Glomerular visceral epithelial cell (primary cell): ENCODE results near the gene MAST2.
A peak's percentile ranks its signal among the peaks of the same experiment; 100 is the strongest.
"Not testable (repeated sequence)": the region's sequence is repeated elsewhere in the genome, so short reads cannot be mapped to it uniquely, and the experiment has no call there.

Experiments
- DNase-seq: peaks from one replicate; pipeline ENCODE4 v3.0.0-alpha.2; 2016; ENCODE audit errors: extremely low spot score

The MAST2 gene

GRCh38 chr1:45814776-45815175 lies 11.4 kb downstream of the MAST2 start:
- DNase-seq = no peak

- DNase-seq = no peak
These were observed 12.5 kb downstream of the MAST2 start for GRCh38 chr1:45815667-45816458.

DNA sequence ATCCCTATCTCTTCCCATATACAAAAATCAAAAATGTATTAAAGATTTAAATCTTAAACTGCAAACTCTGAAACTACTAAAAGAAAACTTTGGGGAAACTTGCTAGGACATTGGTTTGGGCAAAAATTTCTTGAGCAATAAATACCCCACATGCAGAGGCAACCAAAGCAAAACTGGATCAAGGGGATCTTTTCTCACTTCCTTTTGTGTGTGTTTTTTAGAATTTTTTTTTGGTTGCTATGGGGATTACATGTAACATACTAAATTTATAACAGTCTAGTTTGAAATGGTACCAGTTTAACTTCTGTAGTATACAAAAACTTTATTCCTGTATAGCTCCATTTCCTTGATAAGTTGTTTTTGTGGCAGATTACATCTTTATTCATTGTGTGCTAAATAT lies 16.8 kb downstream of the MAST2 start:
- DNase-seq = no peak

DNA sequence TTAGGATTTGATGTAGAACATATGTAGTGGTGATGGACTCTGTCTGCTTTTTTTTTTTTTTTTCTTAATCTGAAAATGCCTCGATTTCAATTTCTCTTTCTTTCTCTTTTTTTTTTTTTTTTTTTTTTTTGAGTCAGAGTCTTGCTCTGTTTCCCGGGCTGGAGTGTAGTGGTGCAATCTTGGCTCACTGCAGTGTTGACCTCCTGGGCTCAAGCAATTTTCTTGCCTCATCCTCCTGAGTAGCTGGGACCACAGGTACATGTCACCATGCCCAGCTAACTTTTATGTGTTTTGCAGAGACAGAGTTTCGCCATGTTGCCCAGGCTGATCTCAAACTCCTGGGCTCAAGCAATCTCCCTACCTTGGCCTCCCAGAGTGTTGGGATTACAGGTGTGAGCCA lies 17.4 kb downstream of the MAST2 start:
- no peak for DNase-seq

DNA sequence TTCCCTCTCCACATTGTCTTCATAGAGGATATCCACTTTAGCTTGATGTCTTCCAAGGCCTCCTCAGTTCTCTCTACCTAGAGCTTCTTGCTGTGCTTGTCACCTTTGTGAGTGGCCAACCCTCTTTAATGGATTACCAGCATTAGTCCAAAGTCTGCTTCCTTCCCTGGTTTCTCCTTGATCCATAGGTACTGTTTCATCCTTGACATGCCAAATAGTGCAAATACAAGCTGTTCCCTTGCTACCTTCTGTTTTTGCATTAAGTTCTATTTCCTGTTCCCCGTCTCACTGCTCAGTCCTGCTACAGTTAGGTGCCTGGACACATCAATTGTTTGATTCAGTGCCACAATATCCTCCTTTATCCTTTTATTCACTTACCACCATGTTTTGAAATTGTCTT lies 19.2 kb downstream of the MAST2 start:
- DNase-seq = no peak

DNA sequence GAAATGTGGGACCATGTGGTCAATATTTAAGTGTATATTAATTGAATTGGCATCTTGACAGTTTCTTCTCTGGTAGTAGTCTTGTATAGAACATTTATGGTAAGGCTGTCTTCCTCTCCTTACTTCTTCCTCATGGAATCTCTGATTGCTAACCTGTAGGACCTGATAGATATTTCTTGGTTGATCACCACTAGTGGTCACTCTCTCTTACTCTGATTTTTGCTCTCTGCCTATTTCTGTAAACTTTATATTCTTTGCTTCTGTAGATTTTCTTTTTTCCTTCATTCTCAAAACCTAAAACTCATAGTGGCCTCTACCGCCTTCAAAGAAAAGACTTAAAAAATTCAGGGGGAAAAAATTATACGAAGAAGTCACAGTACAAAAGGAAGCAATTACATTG lies 21.2 kb downstream of the MAST2 start:
- DNase-seq = no peak

- DNase-seq = no peak
These were observed 23.8 kb downstream of the MAST2 start for GRCh38 chr1:45827256-45827655.

DNA sequence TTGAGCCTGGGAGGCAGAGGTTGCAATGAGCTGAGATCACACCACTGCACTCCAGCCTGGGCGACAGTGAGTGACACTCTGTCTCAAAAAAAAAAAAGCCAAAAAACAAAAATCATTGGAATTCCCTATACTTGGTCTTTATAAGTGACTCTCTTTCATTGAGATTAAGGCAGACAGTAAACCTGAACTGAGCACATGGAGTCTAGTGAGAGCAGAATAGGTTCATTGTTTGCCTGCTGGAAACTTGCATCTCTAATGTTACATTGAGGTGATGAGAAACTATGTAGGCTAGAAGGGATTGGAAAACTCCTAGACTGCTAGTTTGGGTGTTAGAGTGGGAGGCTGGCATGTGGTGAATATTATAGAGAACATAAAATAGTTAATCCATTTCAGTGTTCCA lies 25.4 kb downstream of the MAST2 start:
- DNase-seq = no peak

GRCh38 chr1:45833361-45833760 lies 29.9 kb downstream of the MAST2 start:
- DNase-seq = no peak

- DNase-seq = no peak
These were observed 31.3 kb downstream of the MAST2 start for GRCh38 chr1:45834689-45835088.

- no peak for DNase-seq
These were observed 33.0 kb downstream of the MAST2 start for GRCh38 chr1:45836451-45836850.

GRCh38 chr1:45836861-45837260 lies 33.4 kb downstream of the MAST2 start:
- not testable (repeated sequence) for DNase-seq

DNA sequence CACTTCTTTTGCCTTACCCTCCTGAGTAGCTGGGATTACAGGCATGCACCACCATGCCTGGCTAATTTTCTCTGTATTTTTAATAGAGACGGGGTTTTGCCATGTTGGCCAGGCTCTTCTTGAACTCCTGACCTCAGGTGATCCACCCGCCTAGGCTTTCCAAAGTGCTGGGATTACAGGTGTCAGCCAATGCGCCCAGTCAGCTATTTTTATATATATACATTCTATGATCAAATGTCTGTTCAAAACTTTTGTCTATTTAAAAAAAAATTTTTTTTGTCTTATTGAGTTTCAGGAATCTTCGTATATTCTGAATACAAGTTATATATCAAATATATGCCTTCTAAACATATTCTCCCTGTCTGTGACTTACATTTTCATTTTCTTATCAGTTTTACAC lies 34.9 kb downstream of the MAST2 start:
- not testable (repeated sequence) for DNase-seq

DNA sequence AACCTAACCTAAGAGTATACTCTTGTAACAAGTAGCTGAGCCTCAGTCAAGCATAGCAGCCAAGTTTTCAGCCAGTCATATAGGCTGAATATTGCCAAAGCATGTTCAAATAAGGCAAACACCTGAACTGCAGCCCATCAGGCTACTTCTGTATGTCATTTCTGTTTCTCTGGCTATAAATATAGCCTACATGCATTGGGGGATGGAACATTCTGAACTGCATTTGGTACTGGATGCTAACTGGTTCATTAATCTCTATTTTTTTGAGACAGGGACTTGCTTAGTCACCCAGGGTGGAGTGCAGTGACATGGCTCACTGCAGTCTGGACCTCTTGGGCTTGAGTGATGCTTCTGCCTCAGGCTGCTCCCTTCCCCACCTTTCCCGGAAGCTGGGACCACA lies 37.3 kb downstream of the MAST2 start:
- peak; percentile 33 for DNase-seq

DNA sequence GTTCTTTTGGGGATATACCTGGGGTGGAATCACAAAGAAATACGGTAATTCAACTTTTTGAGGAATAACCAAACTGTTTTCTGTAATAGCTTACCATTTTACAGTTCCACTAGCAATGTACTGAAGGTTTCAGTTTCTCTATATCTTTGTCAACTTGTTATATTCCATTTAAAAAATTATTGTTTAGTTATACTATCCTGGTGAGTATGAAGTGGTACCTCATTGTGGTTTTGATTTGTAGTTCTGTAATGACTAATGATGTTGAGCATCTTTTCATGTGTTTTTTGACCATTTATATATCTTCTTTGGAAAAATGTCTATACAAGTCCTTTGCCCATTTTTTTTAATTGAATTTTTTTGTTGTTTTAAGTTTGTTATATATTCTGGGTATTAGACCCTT lies 39.4 kb downstream of the MAST2 start:
- no peak for DNase-seq

DNA sequence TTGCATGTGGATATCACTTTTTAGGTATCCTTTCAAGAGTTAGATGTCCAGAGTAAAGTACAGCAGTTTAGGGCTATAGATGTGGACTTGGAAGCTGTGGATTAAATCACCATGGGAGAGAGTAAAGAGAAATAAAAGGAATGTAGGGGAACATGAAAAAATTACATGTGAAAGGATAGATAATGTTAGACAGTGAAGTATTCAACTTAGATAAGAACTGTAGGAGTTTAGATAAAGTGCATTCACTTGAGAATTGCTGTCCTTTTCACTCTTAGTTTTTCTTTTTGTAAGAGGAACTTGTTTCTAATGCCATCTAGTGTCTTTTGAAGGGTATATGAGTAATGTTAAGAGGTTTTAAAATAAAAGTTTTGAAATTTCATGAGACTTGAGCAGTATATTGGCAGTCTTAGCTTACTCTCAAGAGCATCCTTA lies 40.1 kb downstream of the MAST2 start:
- DNase-seq = no peak

GRCh38 chr1:45844000-45844399 lies 40.6 kb downstream of the MAST2 start:
- DNase-seq = not testable (repeated sequence)

DNA sequence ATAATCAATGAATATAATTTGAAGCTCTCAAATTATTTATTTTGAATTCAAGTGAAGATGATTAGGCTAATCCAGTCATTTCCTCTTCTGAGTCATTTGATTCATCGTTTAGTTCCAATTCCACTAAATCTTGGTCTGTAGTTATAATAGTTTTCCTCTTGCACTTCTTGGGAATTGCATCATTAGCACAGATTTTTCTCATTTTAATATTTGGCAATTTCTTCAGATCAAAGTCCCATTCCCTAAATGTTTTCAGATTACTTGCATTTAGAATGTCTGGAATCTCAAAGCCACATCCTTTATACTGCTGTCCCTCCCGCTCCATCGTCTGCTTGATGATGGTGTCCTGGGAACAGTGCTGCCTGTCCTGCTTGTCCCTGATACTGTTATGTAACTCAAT lies 43.5 kb downstream of the MAST2 start:
- DNase-seq = no peak

- no peak for DNase-seq
These were observed 44.7 kb downstream of the MAST2 start for GRCh38 chr1:45848097-45848496.

DNA sequence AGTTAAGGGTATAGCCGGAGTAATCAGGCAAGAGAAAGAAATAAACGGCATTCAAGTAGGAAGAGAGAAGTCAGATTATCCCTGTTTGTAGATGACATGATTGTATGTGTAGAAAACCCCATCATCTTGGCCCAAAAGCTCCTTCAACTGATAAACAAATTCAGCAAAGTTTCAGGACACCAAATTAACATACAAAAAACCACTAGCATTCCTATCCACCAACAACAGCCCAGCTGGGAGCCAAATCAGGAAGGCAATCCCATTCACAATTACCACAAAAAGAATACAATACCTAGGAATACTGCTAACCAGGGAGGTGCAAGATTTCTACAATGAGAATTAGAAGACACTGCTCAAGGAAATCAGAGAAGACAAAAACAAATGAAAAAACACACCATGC lies 45.3 kb downstream of the MAST2 start:
- no peak for DNase-seq

GRCh38 chr1:45850017-45850416 lies 46.6 kb downstream of the MAST2 start:
- DNase-seq = no peak

- DNase-seq = no peak
These were observed 51.3 kb downstream of the MAST2 start for GRCh38 chr1:45854724-45855123.

- DNase-seq = no peak
These were observed 53.8 kb downstream of the MAST2 start for GRCh38 chr1:45857101-45857700.
